GM12872 (cell line): ENCODE results near the gene TXNDC8.

ENCODE experiments used
- CTCF ChIP-seq: IDR thresholded peaks from 3 replicates; pipeline ENCODE4 v1.5.1; 2011; ENCODE audit warnings: low read depth, mild to moderate bottlenecking, low read length, moderate library complexity; ENCODE audit not compliant: insufficient read depth

The TXNDC8 gene

GRCh38 chr9:110337727-110338126 is at the start of gene TXNDC8:
Gene TXNDC8 (minus strand): TSS chr9:110337863.
- no peak for TF ChIP-seq CTCF

GRCh38 chr9:110383491-110383890 is 45.8 kb upstream of the TXNDC8 start:
- no peak for TF ChIP-seq CTCF

- TF ChIP-seq CTCF = no peak
Measured at GRCh38 chr9:110382731-110383130, 45.1 kb upstream of the TXNDC8 start.

- no peak for TF ChIP-seq CTCF
Measured at GRCh38 chr9:110371411-110372007, 33.8 kb upstream of the TXNDC8 start.

GRCh38 chr9:110370315-110370714 is 32.7 kb upstream of the TXNDC8 start:
- TF ChIP-seq CTCF = no peak

- TF ChIP-seq CTCF = no peak
Measured at GRCh38 chr9:110364451-110364850, 26.8 kb upstream of the TXNDC8 start.

- no peak for TF ChIP-seq CTCF
Measured at GRCh38 chr9:110357505-110357904, 19.8 kb upstream of the TXNDC8 start.
